ENCODE data around the gene UNC5A.

UNC5A gene

DNA sequence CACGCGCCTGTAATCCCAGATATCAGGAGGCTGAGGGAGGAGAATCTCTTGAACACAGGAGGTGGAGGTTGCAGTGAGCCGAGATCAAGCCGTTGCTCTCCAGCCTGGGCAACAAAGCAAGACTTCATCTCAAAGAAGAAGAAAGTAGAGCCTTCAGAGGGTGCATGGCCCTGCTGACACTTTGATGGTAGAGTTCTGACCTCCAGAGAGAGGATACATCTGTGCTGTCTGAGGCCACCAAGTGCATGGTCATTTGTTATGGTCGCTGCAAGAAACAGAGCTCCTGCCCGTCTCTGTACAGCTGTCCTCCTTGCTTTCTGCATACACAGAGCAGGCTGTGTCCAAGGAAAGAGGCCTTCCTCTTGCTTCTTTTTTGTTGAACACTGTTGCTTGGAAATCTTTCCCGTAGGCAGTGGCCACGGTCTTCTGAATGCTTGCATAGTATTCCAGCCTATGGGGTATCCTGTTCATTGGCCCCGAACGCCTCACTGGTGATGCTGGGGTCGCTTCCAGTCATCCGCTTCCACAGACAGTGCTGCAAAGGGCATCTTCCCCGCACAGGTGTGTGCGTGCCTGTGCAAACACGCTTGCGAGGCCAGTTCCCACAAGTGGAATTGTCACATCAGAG, 36.8 kb upstream of the UNC5A start:
- H3K27me3 ChIP-seq (ENCODE audit: control insufficient read depth, insufficient read depth, low read length) = no peaks in the 10 kb centered on the region
- WGBS (ENCODE audit: insufficient coverage, insufficient read length) = no CpG with 5 or more reads among the region's 16 CpGs
- no peaks in the 10 kb centered on the region for H3K36me3 ChIP-seq (ENCODE audit: control insufficient read depth, insufficient read depth, low read length)
- no peak overlapping the region for H3K27ac ChIP-seq (ENCODE audit: low read length)
- peaks cover 8% of the 10 kb centered on the region for H3K4me1 ChIP-seq (ENCODE audit: control insufficient read depth, insufficient read depth, low read length)
- no peaks in the 10 kb centered on the region for H3K9me3 ChIP-seq (ENCODE audit: control insufficient read depth, insufficient read depth, low read length)
- no peak overlapping the region for H3K4me3 ChIP-seq (ENCODE audit: low read length)
- DNase-seq (ENCODE audit: low read depth, low spot score) = no peak

DNA sequence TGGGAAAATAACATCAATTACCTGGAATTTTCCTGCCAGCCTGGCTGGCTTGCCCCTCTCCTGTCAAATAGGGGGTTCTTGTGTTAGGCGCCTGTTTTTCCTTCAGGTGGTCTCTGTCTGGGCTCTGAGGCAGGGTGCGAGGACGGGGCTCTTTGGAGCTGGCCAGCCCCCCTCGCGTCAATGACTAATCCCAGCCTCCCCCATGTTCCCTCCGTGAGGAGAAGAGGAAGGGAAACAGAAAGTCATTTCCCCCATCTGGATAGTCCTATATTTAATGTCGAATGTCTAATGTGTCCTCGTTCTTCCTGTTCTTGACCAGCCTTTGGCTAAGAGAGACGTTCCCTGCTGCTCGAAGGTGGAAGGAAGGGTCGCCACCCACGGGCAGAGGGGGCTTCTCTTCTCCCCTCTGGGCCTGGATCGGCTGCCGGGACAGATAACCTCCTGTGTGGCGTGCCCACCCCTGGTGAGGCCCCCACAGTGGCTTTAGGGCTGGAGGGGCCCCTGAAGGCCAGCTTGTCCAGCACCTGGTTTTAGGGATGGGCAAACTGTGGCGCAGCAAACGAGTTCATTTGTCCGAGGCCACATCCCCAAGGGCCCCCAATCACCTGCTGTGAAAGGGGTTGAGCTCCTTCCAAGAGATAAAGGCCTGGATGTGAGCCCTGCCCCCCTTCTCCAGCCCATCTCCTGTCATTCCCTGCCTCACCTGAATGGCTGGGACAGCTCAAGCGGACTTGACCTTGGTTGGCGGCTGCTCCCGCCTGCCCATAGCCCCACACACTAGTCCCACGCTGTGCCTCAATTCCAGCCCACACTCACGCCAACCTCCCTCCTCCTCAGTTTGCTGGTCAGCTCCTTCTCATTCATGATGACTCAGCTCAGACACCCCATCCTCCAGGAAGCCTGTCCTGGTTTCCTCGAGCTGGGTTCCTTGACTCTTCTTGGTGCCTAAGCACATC, 35.9 kb upstream of the UNC5A start:
- WGBS (ENCODE audit: insufficient coverage, insufficient read length) = no CpG with 5 or more reads among the region's 24 CpGs
- Histone ChIP-seq H3K4me3 (ENCODE audit: low read length) (no peak overlapping the region), H3K27ac (ENCODE audit: low read length) (no peak overlapping the region), H3K4me1 (ENCODE audit: control insufficient read depth, insufficient read depth, low read length) (peaks cover 8% of the 10 kb centered on the region), H3K9me3 (ENCODE audit: control insufficient read depth, insufficient read depth, low read length) (no peaks in the 10 kb centered on the region), H3K36me3 (ENCODE audit: control insufficient read depth, insufficient read depth, low read length) (no peaks in the 10 kb centered on the region), H3K27me3 (ENCODE audit: control insufficient read depth, insufficient read depth, low read length) (no peaks in the 10 kb centered on the region)
- DNase-seq (ENCODE audit: low read depth, low spot score) = no peak

DNA sequence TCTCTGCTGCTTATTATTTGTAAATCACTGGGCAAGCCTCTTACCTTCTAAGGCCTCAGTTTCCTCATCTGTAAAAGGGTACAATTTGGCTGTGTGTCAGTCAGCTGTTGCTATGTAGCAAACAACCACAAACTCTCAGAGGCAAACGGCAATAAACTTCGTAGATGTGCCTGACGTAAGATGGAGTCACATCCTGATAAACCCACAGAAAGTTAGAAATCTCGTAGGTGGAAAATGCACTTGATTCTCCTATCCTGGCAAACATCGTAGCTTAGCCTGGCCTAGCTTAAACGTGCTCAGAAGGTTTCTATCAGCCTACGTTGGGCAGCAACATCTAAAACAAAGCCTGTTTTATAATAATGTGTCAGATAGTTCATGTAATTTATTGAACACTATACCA, 35.0 kb upstream of the UNC5A start:
- Histone ChIP-seq H3K4me1 (ENCODE audit: control insufficient read depth, insufficient read depth, low read length) (peaks cover 8% of the 10 kb centered on the region), H3K4me3 (ENCODE audit: low read length) (no peak overlapping the region), H3K36me3 (ENCODE audit: control insufficient read depth, insufficient read depth, low read length) (no peaks in the 10 kb centered on the region), H3K9me3 (ENCODE audit: control insufficient read depth, insufficient read depth, low read length) (no peaks in the 10 kb centered on the region), H3K27ac (ENCODE audit: low read length) (no peak overlapping the region), H3K27me3 (ENCODE audit: control insufficient read depth, insufficient read depth, low read length) (no peaks in the 10 kb centered on the region)
- WGBS (ENCODE audit: insufficient coverage, insufficient read length) = no CpG with 5 or more reads among the region's 7 CpGs
- no peak for DNase-seq (ENCODE audit: low read depth, low spot score)

DNA sequence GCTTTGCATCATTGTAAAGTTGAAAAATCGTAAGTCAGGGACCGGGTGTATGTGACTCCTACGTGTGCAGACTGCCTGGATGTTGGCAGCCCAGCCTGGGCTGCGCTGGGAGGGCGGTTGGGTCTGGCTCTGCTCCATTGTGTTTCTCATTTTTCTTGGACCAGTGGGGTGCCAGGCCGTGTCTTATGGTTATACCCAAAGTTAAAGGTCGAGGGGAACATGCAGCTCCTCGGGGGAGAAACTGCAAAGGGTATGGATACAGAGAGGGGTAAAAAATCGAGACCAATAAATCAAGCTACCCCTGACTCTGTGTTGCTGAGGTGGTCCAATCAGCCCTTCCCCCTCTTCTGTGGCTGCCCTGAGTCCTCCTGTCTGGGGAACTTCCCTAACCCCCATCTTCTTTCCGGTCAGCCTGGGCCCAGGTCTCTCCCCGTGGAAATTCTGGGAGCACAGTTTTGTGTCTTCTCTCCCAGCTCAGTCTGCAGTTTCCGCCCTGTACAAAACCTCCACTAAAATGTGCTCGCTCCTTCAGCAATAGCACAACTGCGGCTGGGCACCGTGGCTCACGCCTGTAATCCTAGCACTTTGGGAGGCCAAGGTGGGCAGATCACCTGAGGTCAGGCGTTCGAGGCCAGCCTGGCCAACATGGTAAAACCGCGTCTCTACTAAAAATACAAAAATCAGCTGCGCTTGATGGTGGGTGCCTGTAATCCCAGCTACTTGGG, 34.1 kb upstream of the UNC5A start:
- Histone ChIP-seq H3K9me3 (ENCODE audit: control insufficient read depth, insufficient read depth, low read length) (no peaks in the 10 kb centered on the region), H3K4me1 (ENCODE audit: control insufficient read depth, insufficient read depth, low read length) (peaks cover 8% of the 10 kb centered on the region), H3K36me3 (ENCODE audit: control insufficient read depth, insufficient read depth, low read length) (no peaks in the 10 kb centered on the region), H3K27ac (ENCODE audit: low read length) (no peak overlapping the region), H3K4me3 (ENCODE audit: low read length) (no peak overlapping the region), H3K27me3 (ENCODE audit: control insufficient read depth, insufficient read depth, low read length) (no peaks in the 10 kb centered on the region)
- WGBS (ENCODE audit: insufficient coverage, insufficient read length) = no CpG with 5 or more reads among the region's 21 CpGs
- DNase-seq (ENCODE audit: low read depth, low spot score) = no peak

DNA sequence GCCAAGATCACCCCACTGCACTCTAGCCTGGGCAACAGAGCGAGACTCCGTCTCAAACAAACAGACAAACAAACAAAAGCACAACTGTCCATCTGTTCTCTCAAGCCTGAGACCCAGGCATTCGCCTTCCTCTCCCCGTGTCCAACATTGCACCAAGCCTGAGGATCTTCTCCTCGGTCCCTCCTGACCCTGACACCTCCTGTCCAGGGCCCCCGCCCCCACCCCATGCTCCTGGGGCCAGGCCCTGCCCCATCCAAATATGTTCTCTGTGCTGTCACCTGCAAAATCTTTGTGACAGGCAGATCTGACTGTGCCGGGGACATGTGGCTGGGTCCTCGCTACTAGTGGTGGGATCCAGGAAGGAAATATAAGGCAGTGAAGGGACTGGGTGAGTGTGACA, 33.4 kb upstream of the UNC5A start:
- Histone ChIP-seq H3K27ac (ENCODE audit: low read length) (no peak overlapping the region), H3K9me3 (ENCODE audit: control insufficient read depth, insufficient read depth, low read length) (no peaks in the 10 kb centered on the region), H3K27me3 (ENCODE audit: control insufficient read depth, insufficient read depth, low read length) (no peaks in the 10 kb centered on the region), H3K4me1 (ENCODE audit: control insufficient read depth, insufficient read depth, low read length) (peaks cover 8% of the 10 kb centered on the region), H3K36me3 (ENCODE audit: control insufficient read depth, insufficient read depth, low read length) (no peaks in the 10 kb centered on the region), H3K4me3 (ENCODE audit: low read length) (no peak overlapping the region)
- DNase-seq (ENCODE audit: low read depth, low spot score) = no peak
- no CpG with 5 or more reads among the region's 8 CpGs for WGBS (ENCODE audit: insufficient coverage, insufficient read length)

DNA sequence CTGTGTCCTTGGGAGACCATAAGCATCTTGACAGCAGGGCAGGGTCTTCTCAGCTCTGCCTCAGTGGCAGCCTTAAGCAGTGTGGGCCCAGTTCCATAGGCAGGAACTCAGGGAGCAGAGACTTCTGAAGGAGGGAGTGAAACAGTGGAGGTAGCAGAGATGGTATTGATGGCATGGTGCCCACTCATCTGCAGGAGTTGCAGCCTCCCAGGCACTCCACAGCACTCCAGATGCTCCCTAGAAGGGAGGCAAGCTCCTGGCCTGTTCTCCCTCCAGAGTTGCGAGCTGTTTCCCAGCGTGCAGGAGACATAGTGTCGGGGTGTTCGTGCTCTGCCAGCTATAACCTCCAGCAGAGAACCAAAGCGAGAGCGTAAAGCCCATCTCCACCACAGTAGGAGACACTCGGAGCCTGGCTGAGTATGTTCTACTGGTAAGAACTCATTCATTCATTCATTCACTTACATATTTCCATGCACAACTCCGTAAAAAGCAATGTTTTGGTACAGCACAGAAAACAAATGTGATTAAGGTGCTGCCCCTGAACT, 31.4 kb upstream of the UNC5A start:
- Histone ChIP-seq H3K4me1 (ENCODE audit: control insufficient read depth, insufficient read depth, low read length) (peaks cover 8% of the 10 kb centered on the region), H3K27me3 (ENCODE audit: control insufficient read depth, insufficient read depth, low read length) (no peaks in the 10 kb centered on the region), H3K27ac (ENCODE audit: low read length) (no peak overlapping the region), H3K4me3 (ENCODE audit: low read length) (no peak overlapping the region), H3K9me3 (ENCODE audit: control insufficient read depth, insufficient read depth, low read length) (no peaks in the 10 kb centered on the region), H3K36me3 (ENCODE audit: control insufficient read depth, insufficient read depth, low read length) (no peaks in the 10 kb centered on the region)
- no CpG with 5 or more reads among the region's 8 CpGs for WGBS (ENCODE audit: insufficient coverage, insufficient read length)
- DNase-seq (ENCODE audit: low read depth, low spot score) = no peak

DNA sequence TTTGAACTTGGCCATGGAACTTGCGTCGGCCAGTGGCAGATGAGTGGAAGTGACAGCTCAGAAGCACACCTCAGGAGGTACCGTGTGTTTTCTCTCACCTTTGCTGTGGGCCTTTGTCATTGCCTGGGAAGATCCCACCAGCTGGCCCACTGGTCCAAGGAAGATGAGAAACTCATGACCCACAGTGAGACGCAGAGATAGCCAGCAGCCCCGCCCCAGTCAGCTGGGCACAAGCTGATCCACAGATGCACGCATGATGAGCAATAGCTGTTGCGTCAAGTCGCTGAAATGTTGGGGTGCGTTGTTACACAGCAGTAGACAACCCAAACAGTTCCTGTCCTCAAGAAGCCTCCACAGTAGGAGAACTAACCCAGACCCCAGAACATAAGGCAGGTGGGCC, 30.8 kb upstream of the UNC5A start:
- H3K9me3 ChIP-seq (ENCODE audit: control insufficient read depth, insufficient read depth, low read length) = no peaks in the 10 kb centered on the region
- H3K36me3 ChIP-seq (ENCODE audit: control insufficient read depth, insufficient read depth, low read length) = no peaks in the 10 kb centered on the region
- no peak overlapping the region for H3K27ac ChIP-seq (ENCODE audit: low read length)
- no peak for DNase-seq (ENCODE audit: low read depth, low spot score)
- WGBS (ENCODE audit: insufficient coverage, insufficient read length) = no CpG with 5 or more reads among the region's 9 CpGs
- peaks cover 7% of the 10 kb centered on the region for H3K4me1 ChIP-seq (ENCODE audit: control insufficient read depth, insufficient read depth, low read length)
- no peaks in the 10 kb centered on the region for H3K27me3 ChIP-seq (ENCODE audit: control insufficient read depth, insufficient read depth, low read length)
- no peak overlapping the region for H3K4me3 ChIP-seq (ENCODE audit: low read length)

DNA sequence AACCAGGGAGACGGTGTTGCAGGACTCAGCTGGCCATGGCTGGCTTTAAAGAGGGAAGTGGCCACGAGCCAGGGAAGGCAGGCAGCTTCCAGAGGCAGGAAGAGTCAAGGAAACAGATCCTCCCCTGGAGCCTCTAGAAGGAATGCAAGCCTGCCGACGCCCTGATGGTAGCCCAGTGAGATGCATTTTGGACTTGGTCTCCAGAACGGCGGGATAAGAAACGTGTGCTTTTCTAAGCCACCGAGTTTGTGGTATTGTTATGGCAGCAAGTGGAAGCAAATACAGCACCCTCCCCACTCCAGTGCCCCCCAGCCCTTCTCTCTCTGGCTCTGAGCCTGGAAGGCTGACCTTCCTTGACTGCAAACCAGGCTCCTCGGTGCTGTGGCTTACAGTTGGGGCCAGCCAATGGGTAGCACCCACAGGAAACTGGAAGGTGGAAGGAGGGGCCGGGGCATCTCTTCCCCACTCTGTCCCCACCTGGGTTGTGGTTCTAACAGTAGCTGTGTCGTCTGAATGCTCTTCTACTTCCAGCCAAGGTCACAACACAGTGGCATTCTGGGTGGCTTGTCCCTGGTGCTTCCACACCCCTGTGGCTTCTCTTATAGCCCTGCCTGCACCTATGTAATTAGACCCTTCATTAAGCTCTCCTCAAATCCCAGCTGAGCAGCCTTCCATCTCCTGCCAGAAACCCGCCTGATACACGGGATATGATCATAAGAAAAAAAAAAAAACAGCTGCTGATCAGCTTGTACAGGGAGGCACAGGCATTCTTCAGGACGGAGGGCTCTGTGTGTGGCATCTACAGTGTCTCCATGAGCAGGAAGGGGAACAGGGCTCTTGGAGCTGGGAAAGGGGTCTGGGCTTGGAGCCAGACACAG, 29.9 kb upstream of the UNC5A start:
- peaks cover 6% of the 10 kb centered on the region for H3K4me1 ChIP-seq (ENCODE audit: control insufficient read depth, insufficient read depth, low read length)
- no CpG with 5 or more reads among the region's 14 CpGs for WGBS (ENCODE audit: insufficient coverage, insufficient read length)
- no peak overlapping the region for H3K27ac ChIP-seq (ENCODE audit: low read length)
- H3K36me3 ChIP-seq (ENCODE audit: control insufficient read depth, insufficient read depth, low read length) = no peaks in the 10 kb centered on the region
- no peak for DNase-seq (ENCODE audit: low read depth, low spot score)
- no peaks in the 10 kb centered on the region for H3K27me3 ChIP-seq (ENCODE audit: control insufficient read depth, insufficient read depth, low read length)
- H3K4me3 ChIP-seq (ENCODE audit: low read length) = no peak overlapping the region
- no peaks in the 10 kb centered on the region for H3K9me3 ChIP-seq (ENCODE audit: control insufficient read depth, insufficient read depth, low read length)

- Histone ChIP-seq H3K27ac (ENCODE audit: low read length) (no peak overlapping the region), H3K4me1 (ENCODE audit: control insufficient read depth, insufficient read depth, low read length) (peaks cover 6% of the 10 kb centered on the region), H3K9me3 (ENCODE audit: control insufficient read depth, insufficient read depth, low read length) (no peaks in the 10 kb centered on the region), H3K4me3 (ENCODE audit: low read length) (no peak overlapping the region), H3K27me3 (ENCODE audit: control insufficient read depth, insufficient read depth, low read length) (no peaks in the 10 kb centered on the region), H3K36me3 (ENCODE audit: control insufficient read depth, insufficient read depth, low read length) (no peaks in the 10 kb centered on the region)
- WGBS (ENCODE audit: insufficient coverage, insufficient read length) = no CpG with 5 or more reads among the region's 14 CpGs
- DNase-seq (ENCODE audit: low read depth, low spot score) = no peak
Measured at GRCh38 chr5:176781054-176781375, 29.3 kb upstream of the UNC5A start.

All from iPS DF 6.9 (cell line).